Measurements from ENCODE around the gene DMRTC1B. TPM values are rescaled to one million over a fixed set of nuclear protein-coding genes. Genes with fewer than 3 reads are reported as not detected.
"Not testable (repeated sequence)": the region's sequence is repeated elsewhere in the genome, so short reads cannot be mapped to it uniquely, and the experiment has no call there.

Gene DMRTC1B
- not detected for total RNA-seq

- H3K9me3 Mint-ChIP-seq (ENCODE audit: low read depth); DNase-seq; H3K36me3 Mint-ChIP-seq; H3K4me3 Mint-ChIP-seq; CTCF ChIA-PET; H3K27ac Mint-ChIP-seq; H3K27me3 Mint-ChIP-seq; H3K4me1 Mint-ChIP-seq: not testable (repeated sequence)
- peak; percentile 84 for ATAC-seq
Observed at GRCh38 chrX:72776653-72777466, at the start of gene DMRTC1B. DMRTC1B (plus strand) TSS chrX:72776890; CDS start chrX:72845136, 68,246 bp downstream.

- peaks cover 39% of the 10 kb centered on the region for H3K27me3 Mint-ChIP-seq
- H3K4me3 Mint-ChIP-seq = no peak overlapping the region
- H3K9me3 Mint-ChIP-seq (ENCODE audit: low read depth) = no peaks in the 10 kb centered on the region
- no peak for ATAC-seq
- H3K4me1 Mint-ChIP-seq = no peaks in the 10 kb centered on the region
- H3K27ac Mint-ChIP-seq = no peak overlapping the region
- DNase-seq = no peak
- no peaks in the 10 kb centered on the region for H3K36me3 Mint-ChIP-seq
- CTCF ChIA-PET = no interaction called here
Observed at GRCh38 chrX:72727846-72728245, 48.8 kb upstream of the DMRTC1B start.

GRCh38 chrX:72733636-72734035, 43.1 kb upstream of the DMRTC1B start:
- H3K4me3 Mint-ChIP-seq; ATAC-seq; DNase-seq; H3K27ac Mint-ChIP-seq; H3K36me3 Mint-ChIP-seq; H3K9me3 Mint-ChIP-seq (ENCODE audit: low read depth); H3K4me1 Mint-ChIP-seq; CTCF ChIA-PET: not testable (repeated sequence)
- H3K27me3 Mint-ChIP-seq = peaks cover 26% of the 10 kb centered on the region

- Mint-ChIP-seq H3K4me1 (no peaks in the 10 kb centered on the region), H3K4me3 (no peak overlapping the region), H3K9me3 (ENCODE audit: low read depth) (no peaks in the 10 kb centered on the region), H3K27me3 (peaks cover 29% of the 10 kb centered on the region), H3K27ac (no peak overlapping the region), H3K36me3 (no peaks in the 10 kb centered on the region)
- no peak for DNase-seq
- no peak for ATAC-seq
- CTCF ChIA-PET = no interaction called here
Observed at GRCh38 chrX:72735561-72735960, 41.1 kb upstream of the DMRTC1B start.

- CTCF ChIA-PET; H3K27me3 Mint-ChIP-seq; ATAC-seq; H3K4me1 Mint-ChIP-seq; H3K27ac Mint-ChIP-seq; H3K36me3 Mint-ChIP-seq; H3K4me3 Mint-ChIP-seq; DNase-seq; H3K9me3 Mint-ChIP-seq (ENCODE audit: low read depth): not testable (repeated sequence)
Observed at GRCh38 chrX:72745546-72745945, 31.1 kb upstream of the DMRTC1B start.

GRCh38 chrX:72748545-72748944, 28.1 kb upstream of the DMRTC1B start:
- not testable (repeated sequence) for H3K4me3 Mint-ChIP-seq, H3K27me3 Mint-ChIP-seq

GRCh38 chrX:72760454-72760853, 16.2 kb upstream of the DMRTC1B start:
- H3K27ac Mint-ChIP-seq; H3K4me3 Mint-ChIP-seq; H3K9me3 Mint-ChIP-seq (ENCODE audit: low read depth); H3K4me1 Mint-ChIP-seq; CTCF ChIA-PET; ATAC-seq; H3K36me3 Mint-ChIP-seq; H3K27me3 Mint-ChIP-seq; DNase-seq: not testable (repeated sequence)

More at GRCh38 chrX:72748545-72748944, 28.1 kb upstream of the DMRTC1B start:
- DNase-seq; ATAC-seq; H3K4me1 Mint-ChIP-seq; H3K9me3 Mint-ChIP-seq (ENCODE audit: low read depth); H3K27ac Mint-ChIP-seq; H3K36me3 Mint-ChIP-seq; CTCF ChIA-PET: not testable (repeated sequence)

GRCh38 chrX:72777467-72777790, 739 bp downstream of the DMRTC1B start:
- ATAC-seq = peak; percentile 73
- H3K36me3 Mint-ChIP-seq; H3K27ac Mint-ChIP-seq; H3K27me3 Mint-ChIP-seq; DNase-seq; H3K9me3 Mint-ChIP-seq (ENCODE audit: low read depth); H3K4me3 Mint-ChIP-seq; H3K4me1 Mint-ChIP-seq; CTCF ChIA-PET: not testable (repeated sequence)

- H3K4me3 Mint-ChIP-seq; CTCF ChIA-PET; H3K9me3 Mint-ChIP-seq (ENCODE audit: low read depth); H3K27me3 Mint-ChIP-seq; H3K36me3 Mint-ChIP-seq; H3K4me1 Mint-ChIP-seq; H3K27ac Mint-ChIP-seq; DNase-seq: not testable (repeated sequence)
- peak; percentile 46 for ATAC-seq
Observed at GRCh38 chrX:72778146-72778545, 1.5 kb downstream of the DMRTC1B start.

- H3K4me1 Mint-ChIP-seq; H3K9me3 Mint-ChIP-seq (ENCODE audit: low read depth); H3K36me3 Mint-ChIP-seq; DNase-seq; H3K4me3 Mint-ChIP-seq; H3K27ac Mint-ChIP-seq; ATAC-seq; H3K27me3 Mint-ChIP-seq; CTCF ChIA-PET: not testable (repeated sequence)
Observed at GRCh38 chrX:72782560-72782959, 5.9 kb downstream of the DMRTC1B start, which contains the start of gene FAM236B. FAM236B (minus strand) TSS chrX:72782660; CDS start chrX:72782560, 100 bp downstream.

GRCh38 chrX:72783365-72783936, 6.8 kb downstream of the DMRTC1B start:
- H3K4me1 Mint-ChIP-seq; H3K36me3 Mint-ChIP-seq; H3K27me3 Mint-ChIP-seq; H3K27ac Mint-ChIP-seq; CTCF ChIA-PET; DNase-seq; ATAC-seq; H3K9me3 Mint-ChIP-seq (ENCODE audit: low read depth); H3K4me3 Mint-ChIP-seq: not testable (repeated sequence)

GRCh38 chrX:72783964-72784363, 7.3 kb downstream of the DMRTC1B start:
- CTCF ChIA-PET; H3K9me3 Mint-ChIP-seq (ENCODE audit: low read depth); H3K4me3 Mint-ChIP-seq; ATAC-seq; DNase-seq; H3K36me3 Mint-ChIP-seq; H3K27me3 Mint-ChIP-seq; H3K27ac Mint-ChIP-seq; H3K4me1 Mint-ChIP-seq: not testable (repeated sequence)

- ATAC-seq; CTCF ChIA-PET; H3K27ac Mint-ChIP-seq; H3K36me3 Mint-ChIP-seq; H3K9me3 Mint-ChIP-seq (ENCODE audit: low read depth); H3K4me1 Mint-ChIP-seq; H3K4me3 Mint-ChIP-seq; DNase-seq; H3K27me3 Mint-ChIP-seq: not testable (repeated sequence)
Observed at GRCh38 chrX:72788142-72788541, 11.5 kb downstream of the DMRTC1B start.

GRCh38 chrX:72790390-72790789, 13.7 kb downstream of the DMRTC1B start:
- H3K27me3 Mint-ChIP-seq; H3K9me3 Mint-ChIP-seq (ENCODE audit: low read depth); H3K36me3 Mint-ChIP-seq; ATAC-seq; H3K4me1 Mint-ChIP-seq; H3K4me3 Mint-ChIP-seq; CTCF ChIA-PET; H3K27ac Mint-ChIP-seq; DNase-seq: not testable (repeated sequence)

All from activated CD8-positive, alpha-beta memory T cell treated with anti-CD3 and anti-CD28 coated beads, Interleukin-2, amount 10 ng/mL, durations not matched to agents 7 days and 5 days (primary cell).